HG03196 (cell line): ENCODE data around the gene CST6.
"Not testable (repeated sequence)": the region's sequence is repeated elsewhere in the genome, so short reads cannot be mapped to it uniquely, and the experiment has no call there.

ENCODE experiments used
- ATAC-seq: cut with Tn5 transposase; IDR thresholded peaks from one replicate; pipeline ENCODE4 v1.9.1; 2021; ENCODE audit not compliant: unreplicated experiment

The CST6 gene

DNA sequence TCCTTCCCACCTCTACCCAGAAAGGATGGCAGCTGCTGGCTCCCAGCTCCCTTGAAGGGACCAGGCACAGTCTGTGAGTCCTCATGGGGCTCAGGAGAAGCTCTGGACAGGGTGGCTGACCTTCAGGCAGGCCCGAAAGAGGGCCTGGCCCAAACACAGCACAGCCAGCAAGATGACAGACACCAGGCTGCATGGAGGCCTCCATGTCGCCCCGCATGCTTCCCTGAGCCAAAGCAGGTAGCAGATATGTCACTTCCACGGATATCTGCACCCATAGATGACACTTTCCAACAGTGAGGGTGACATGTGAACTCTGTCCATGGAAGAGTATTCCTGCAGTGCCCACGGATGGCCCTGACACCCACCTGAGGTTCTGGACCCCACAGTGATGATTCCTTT is 28.2 kb upstream of the CST6 start:
- ATAC-seq: no peak

DNA sequence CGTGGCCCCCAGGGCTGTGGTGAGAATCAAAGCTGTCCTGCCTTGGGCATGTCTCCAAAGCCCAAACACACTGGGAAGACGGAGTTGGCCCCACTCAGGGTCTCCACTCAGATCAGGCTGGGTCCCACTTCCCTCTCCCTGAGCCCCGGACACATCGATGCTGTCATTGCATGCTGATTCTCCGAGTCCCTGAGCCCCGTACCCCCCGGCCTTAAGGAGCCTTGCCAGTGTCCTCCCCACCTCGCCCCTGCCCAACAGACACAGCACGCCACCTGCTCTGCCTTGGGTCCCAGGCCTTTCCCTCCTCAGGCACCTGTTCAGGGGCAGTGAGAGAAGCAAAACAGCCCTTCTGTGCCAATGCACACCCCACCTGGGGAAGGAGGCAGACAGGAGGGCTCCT is 24.5 kb upstream of the CST6 start:
- no peak for ATAC-seq

GRCh38 chr11:65988791-65989592 is 22.8 kb upstream of the CST6 start:
- ATAC-seq: peak; percentile 82

GRCh38 chr11:65992056-65992455 is 19.8 kb upstream of the CST6 start:
- no peak for ATAC-seq

DNA sequence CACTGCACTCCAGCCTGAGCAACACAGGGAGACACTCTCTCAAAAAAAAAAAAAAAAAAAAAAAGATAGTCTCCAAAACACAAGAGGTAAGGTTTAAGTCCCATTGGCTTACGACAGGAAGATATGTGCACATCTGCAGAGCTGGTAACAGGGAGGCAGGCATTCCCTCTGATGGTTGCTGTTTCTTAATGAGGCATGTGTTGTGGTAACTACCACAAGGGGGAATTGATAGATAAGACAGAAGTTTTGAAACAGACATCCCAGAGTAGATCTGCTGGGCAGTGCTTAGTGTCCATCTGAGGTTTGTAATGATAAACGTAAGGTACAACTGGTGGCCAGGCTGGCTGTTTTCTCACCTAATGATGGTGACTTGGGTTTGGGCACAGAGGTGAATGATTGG is 14.5 kb upstream of the CST6 start:
- ATAC-seq: no peak

DNA sequence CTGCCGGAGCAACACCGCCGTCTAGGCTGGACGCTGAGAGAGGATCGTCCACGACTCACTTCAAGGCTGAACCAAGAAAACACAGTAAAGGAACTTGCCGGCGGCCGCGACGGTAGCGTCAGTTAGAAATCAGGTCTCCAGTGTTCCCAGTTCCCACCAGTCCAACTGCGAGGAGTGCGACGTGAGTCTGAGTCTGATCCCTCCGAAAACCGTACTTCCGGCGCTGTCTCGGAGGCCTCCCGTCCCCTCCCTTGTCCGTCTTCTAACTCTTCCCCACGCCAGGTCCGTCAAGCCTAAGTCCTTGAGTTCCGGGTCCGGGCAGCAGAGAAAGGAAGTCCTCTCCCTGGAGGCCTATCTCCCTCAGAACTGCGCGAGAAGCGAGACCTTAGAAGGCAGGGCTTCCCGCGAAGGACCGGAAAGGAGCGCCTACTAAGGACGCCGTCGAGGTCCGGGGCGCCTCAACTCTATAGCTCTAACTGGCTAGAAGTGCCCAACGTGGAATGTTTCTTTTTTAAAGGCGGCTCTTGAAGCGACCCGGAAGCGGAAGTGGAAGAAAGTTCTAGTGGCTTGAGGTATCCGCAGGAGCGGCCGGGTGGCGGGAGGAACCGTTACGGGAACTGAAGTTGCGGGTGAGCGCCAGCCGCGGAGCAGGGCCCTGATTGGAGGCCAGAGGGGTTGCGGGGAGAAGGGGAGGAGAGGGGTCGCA is 9.7 kb upstream of the CST6 start, which contains the start of the genes BANF1 and EIF1AD:
Gene BANF1, plus strand, starts transcription at position 562 of the 706 bp plus-strand sequence. CDS start 748 bp downstream, outside the sequence.
Gene EIF1AD, minus strand, starts transcription at position 216 of the 706 bp plus-strand sequence. CDS start 1,768 bp downstream, outside the sequence.
- ATAC-seq: peak; percentile 70

DNA sequence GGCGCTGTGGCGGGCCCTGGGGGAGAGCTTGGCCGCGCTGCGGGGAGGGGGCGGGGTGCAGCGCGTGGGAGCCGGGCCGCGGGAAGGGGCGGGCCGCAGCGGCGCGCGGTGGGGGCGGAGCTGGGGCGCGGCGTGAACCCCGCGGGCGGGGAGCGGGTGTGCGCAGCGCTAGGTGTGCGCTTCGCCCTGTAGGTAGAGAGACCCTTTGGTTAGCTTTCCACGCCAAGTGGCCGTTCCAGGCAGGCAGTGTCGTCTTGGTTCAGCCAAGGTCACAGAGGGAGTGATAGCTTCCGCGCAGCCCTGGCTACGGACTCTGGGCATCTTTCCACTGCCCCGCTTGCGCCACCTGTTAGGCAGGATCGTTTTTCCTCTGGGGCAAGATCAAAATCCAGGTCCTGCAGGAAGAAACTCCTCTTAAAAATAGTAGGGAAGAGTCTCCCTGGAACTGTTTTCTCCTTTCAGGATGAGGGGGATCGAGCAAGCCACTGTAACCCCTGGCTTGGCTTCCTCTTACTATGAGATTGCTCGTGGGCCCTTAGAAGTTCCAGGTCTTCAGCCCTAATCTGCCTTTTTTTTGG is 9.1 kb upstream of the CST6 start:
- ATAC-seq: peak; percentile 38

DNA sequence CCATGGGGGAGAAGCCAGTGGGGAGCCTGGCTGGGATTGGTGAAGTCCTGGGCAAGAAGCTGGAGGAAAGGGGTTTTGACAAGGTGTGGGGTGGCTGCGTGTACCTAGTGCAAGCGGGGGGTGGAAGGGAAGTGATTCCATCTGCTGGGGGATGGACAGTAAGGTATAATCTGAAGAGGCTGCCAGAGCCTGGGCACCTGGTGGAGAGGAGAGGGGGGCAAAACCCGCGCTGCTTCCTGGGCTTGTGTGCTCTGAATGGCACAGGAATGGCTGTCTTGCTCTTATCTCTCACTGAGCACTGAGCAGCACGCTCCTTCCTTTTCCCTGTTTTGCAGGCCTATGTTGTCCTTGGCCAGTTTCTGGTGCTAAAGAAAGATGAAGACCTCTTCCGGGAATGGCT is 8.5 kb upstream of the CST6 start:
- no peak for ATAC-seq

GRCh38 chr11:66004186-66004585 is 7.6 kb upstream of the CST6 start:
- ATAC-seq: no peak

GRCh38 chr11:66006134-66006890 is 5.5 kb upstream of the CST6 start:
- no peak for ATAC-seq

- ATAC-seq: no peak
These were observed 5.0 kb upstream of the CST6 start for GRCh38 chr11:66006891-66007176.

GRCh38 chr11:66007201-66007634 is 4.6 kb upstream of the CST6 start:
- no peak for ATAC-seq

DNA sequence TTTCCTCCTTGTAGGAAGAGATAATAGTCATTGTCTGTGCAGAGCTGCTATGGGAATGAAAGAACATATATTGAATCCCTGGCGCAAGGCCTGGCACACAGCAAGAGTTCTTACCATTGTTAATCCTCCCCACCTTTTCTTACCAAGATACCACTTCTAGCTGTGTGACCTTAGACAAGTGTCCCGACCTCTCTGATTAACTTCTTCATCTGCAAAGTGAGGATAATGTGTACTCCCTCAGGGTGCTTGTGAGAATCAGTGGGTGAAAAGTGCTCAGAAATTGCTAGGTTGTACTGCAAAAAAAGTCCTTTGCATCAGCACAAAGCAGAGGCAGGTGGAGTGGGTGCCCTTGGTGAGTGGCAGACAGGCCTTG is 3.7 kb upstream of the CST6 start:
- no peak for ATAC-seq

- ATAC-seq: no peak
These were observed 3.2 kb upstream of the CST6 start for GRCh38 chr11:66008468-66009101.

GRCh38 chr11:66010036-66010435 is 1.8 kb upstream of the CST6 start:
- ATAC-seq: not testable (repeated sequence)

DNA sequence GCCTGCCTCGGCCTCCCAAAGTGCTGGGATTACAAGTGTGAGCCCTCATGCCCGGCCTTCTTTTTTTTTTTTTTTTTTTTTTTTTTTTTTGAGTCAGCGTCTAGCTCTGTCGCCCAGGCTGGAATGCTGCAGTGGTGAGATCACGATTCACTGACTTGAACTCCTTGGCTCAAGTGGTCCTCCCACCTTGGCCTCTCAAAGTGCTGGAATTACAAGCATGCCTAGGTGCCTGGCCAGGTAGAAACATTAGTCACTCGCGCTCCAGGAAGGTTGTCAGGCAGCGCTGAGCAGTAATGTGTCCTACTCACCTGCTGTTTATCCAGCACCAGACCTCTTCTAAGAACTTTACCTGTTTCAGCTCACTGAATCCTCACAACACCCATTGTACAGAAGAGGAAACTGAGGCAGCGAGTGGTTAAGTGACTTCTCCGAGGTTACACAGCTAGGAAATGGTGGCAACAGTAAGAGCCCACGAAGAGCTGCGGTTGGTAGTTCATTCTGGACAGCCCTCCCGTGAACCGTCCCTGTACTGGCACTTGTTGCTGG is 496 bp upstream of the CST6 start:
- ATAC-seq: no peak

DNA sequence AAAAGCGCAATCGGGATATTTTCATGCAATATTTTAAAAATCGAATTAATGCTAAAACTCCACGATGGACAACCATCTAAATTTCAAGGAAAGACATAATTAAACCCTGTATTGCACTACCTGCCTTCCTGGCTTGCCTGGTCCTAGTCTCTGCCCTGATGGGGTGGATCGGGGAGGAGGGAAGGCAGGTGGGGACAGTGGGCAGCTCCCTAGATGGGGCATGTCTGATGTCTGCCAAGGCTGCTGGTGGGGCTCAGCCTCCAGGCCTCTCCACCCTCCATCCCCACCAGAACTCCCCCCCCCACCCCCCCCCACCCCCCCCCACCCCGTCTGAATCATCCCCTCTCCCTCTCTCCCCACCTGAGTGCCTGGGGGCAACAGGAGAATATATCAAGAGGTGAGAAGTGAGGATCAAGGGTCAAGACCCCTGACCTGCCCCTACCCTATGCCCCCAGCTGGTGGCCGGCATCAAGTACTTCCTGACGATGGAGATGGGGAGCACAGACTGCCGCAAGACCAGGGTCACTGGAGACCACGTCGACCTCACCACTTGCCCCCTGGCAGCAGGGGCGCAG is 650 bp downstream of the CST6 start:
- no peak for ATAC-seq

- ATAC-seq: no peak
These were observed 1.3 kb downstream of the CST6 start for GRCh38 chr11:66012946-66013761.

GRCh38 chr11:66013762-66014100 is 1.9 kb downstream of the CST6 start:
- no peak for ATAC-seq
